ENCODE measurements around the gene CTBP2.

CTBP2 gene

DNA sequence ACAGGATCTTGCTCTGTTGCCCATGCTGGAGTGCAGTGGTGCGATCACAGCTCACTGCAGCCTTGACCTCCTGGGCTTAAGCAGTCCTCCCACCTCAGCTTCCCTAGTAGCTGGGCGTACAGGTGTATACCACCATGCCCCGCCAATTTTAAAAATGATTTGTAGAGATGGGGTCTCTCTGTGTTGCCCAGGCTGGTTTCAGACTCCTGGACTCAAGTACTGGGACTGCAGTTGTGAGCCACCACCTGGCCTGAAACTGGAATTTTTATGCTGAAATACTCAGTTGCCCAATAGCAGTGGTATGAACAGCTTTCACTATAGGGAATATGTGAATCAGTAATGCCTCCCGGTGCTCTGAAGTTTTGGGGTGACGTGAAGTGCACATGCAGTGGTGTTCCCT, 210.8 kb downstream of the CTBP2 start:
- TF ChIP-seq, protein P1, sequence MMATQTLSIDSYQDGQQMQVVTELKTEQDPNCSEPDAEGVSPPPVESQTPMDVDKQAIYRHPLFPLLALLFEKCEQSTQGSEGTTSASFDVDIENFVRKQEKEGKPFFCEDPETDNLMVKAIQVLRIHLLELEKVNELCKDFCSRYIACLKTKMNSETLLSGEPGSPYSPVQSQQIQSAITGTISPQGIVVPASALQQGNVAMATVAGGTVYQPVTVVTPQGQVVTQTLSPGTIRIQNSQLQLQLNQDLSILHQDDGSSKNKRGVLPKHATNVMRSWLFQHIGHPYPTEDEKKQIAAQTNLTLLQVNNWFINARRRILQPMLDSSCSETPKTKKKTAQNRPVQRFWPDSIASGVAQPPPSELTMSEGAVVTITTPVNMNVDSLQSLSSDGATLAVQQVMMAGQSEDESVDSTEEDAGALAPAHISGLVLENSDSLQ (IDR thresholded peaks at IDR 0.05), result no peak
- TF ChIP-seq ELF4 (IDR thresholded peaks at IDR 0.05), result no peak
- TF ChIP-seq LEF1 (IDR thresholded peaks at IDR 0.05; ENCODE audit: borderline replicate concordance), result no peak
- no peak for TF ChIP-seq ZNF384 (IDR thresholded peaks at IDR 0.05)
- TF ChIP-seq FOXM1 (IDR thresholded peaks at IDR 0.05; ENCODE audit: borderline replicate concordance), result no peak
- ChIA-PET CTCF (no interaction called here), POLR2A (no interaction called here)
- DNase-seq (ENCODE audit: extremely low spot score), result no peak

DNA sequence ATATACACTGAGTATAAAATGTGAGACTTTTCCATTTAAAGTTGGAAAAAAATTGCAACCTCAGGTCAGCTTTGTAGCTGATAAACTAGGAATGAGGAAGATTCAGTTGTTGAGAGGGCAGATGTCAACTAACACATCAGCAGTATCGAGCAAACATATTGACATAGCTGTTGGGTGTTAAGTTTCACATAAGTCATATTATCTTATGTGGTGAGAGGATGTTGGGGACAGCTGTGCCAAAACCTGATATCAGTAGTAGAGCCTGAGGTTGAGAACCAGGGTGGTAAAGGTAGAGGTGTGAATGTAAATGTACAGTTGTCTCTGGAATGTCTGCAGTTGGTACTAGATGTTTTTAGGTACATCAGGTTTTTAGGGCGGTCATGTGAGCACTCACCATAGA, 213.4 kb downstream of the CTBP2 start:
- ChIA-PET CTCF (interaction anchor here (0.5 kb wide), 1 partner anchor 201 kb away, joined by 6 read pairs; no protein-coding TSS in a partner anchor), POLR2A (no interaction called here)
- no peak for DNase-seq (ENCODE audit: extremely low spot score)
- no peak for TF ChIP-seq ZNF384 (IDR thresholded peaks at IDR 0.05)
- TF ChIP-seq NFRKB (IDR thresholded peaks at IDR 0.05), result no peak
- no peak for TF ChIP-seq FOXM1 (IDR thresholded peaks at IDR 0.05; ENCODE audit: borderline replicate concordance)
- TF ChIP-seq ELF4 (IDR thresholded peaks at IDR 0.05), result no peak
- TF ChIP-seq HDGF (IDR thresholded peaks at IDR 0.05; ENCODE audit: borderline replicate concordance), result no peak
- TF ChIP-seq FOXA1 (IDR thresholded peaks at IDR 0.05), result no peak
- TF ChIP-seq, protein P1 (IDR thresholded peaks at IDR 0.05), result no peak
- TF ChIP-seq TARDBP (IDR thresholded peaks at IDR 0.05), result no peak
- no peak for TF ChIP-seq BHLHE40 (IDR thresholded peaks at IDR 0.05; ENCODE audit: borderline replicate concordance)
- TF ChIP-seq L3MBTL2 (conservative IDR thresholded peaks at IDR 0.05), result no peak
- TF ChIP-seq CTBP1 (IDR thresholded peaks at IDR 0.05; ENCODE audit: borderline replicate concordance), result no peak
- TF ChIP-seq SUZ12 (IDR thresholded peaks at IDR 0.05), result no peak
- TF ChIP-seq SP1 (IDR thresholded peaks at IDR 0.05), result no peak
- TF ChIP-seq FOXK2 (IDR thresholded peaks at IDR 0.05), result no peak
- TF ChIP-seq ARNT (IDR thresholded peaks at IDR 0.05), result no peak

DNA sequence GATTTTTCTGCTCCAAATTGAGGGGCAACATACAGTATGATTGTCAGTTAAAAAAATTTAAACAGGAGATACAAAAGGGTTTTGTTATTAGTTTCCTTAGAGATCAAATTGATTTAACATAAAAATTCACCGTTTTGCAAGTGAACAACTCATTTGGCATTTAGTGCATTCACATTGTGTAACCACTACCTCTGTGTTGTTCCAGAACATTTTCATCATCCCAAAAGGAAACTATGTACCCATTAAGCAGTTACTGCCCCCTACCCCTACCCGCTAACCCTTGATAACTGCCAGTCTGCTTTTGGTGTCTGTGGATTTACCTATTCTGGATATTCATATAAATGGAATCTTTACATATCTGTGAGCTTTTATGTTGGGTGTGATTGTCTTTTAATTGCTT, 215.4 kb downstream of the CTBP2 start:
- TF ChIP-seq CTBP1 (IDR thresholded peaks at IDR 0.05; ENCODE audit: borderline replicate concordance) (no peak), ARNT (IDR thresholded peaks at IDR 0.05) (no peak), ELF4 (IDR thresholded peaks at IDR 0.05) (no peak), ZNF384 (IDR thresholded peaks at IDR 0.05) (no peak), FOXM1 (IDR thresholded peaks at IDR 0.05; ENCODE audit: borderline replicate concordance) (no peak), FOXA1 (IDR thresholded peaks at IDR 0.05) (no peak)
- POLR2A ChIA-PET, result no interaction called here

DNA sequence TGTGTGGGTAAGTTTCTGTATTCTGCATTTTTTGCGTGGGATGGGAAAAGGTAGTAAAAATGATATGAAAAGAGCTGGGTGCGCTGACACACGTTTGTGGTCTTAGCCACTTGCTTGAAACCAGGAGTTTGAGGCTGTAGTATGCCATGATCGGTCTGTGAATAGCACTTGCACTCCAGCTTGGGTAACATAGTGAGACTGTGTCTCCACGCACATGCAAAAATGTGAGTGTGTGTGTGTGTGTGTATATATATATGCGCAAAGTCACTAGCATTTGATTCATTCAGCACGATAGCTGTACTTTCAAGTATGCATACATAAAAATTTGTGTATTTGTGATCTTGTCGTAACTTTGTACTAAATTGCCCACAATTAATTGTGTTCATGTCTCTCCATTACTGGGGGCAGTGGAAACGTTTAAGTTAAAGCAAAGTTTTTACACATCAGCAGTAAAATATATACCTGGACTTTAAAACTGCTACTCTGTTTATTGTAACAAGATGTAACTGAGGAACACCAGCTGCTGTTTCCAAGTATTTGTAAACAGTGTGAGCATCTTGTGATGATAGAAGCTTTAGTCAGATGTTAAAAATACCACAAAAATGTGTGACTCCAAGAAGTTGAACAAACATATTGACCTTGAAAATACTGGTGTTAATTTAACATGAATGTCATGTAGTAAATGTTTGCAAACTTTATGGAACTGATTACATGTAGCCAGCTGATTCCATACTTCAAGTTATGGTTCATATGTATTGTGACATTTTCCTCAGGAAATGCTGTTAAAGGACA, 216.9 kb downstream of the CTBP2 start:
- no peak for DNase-seq (ENCODE audit: extremely low spot score)
- TF ChIP-seq ARNT (IDR thresholded peaks at IDR 0.05) (no peak), SUZ12 (IDR thresholded peaks at IDR 0.05) (no peak), TARDBP (IDR thresholded peaks at IDR 0.05) (no peak), FOXA1 (IDR thresholded peaks at IDR 0.05) (no peak), ZNF384 (IDR thresholded peaks at IDR 0.05) (no peak), L3MBTL2 (conservative IDR thresholded peaks at IDR 0.05) (no peak), ELF4 (IDR thresholded peaks at IDR 0.05) (no peak)
- TF ChIP-seq, protein P1 (IDR thresholded peaks at IDR 0.05), result no peak
- CTCF ChIA-PET, result interaction anchor here (0.7 kb wide), 1 partner anchor 534 kb away, joined by 3 read pairs; no protein-coding TSS in a partner anchor
- POLR2A ChIA-PET, result no interaction called here

More for the DNA sequence above, 215.4 kb downstream of the CTBP2 start:
- CTCF ChIA-PET, result no interaction called here
- DNase-seq (ENCODE audit: extremely low spot score), result no peak

DNA sequence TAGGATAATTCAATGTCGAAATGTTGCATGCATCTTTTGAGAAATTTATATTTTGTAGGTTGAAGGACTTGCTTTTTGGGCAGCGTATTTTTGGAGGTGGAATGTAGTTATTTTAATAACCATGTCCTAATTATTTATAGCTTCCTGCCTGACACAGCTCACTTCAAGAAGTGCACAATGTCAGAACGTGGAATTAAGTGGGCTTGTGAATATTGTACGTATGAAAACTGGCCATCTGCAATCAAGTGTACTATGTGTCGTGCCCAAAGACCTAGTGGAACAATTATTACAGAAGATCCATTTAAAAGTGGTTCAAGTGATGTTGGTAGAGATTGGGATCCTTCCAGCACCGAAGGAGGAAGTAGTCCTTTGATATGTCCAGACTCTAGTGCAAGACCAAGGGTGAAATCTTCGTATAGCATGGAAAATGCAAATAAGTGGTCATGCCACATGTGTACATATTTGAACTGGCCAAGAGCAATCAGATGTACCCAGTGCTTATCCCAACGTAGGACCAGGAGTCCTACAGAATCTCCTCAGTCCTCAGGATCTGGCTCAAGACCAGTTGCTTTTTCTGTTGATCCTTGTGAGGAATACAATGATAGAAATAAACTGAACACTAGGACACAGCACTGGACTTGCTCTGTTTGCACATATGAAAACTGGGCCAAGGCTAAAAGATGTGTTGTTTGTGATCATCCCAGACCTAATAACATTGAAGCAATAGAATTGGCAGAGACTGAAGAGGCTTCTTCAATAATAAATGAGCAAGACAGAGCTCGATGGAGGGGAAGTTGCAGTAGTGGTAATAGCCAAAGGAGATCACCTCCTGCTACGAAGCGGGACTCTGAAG, 217.8 kb downstream of the CTBP2 start:
- ChIA-PET CTCF (interaction anchor here (0.7 kb wide), 1 partner anchor 535 kb away, joined by 3 read pairs; no protein-coding TSS in a partner anchor), POLR2A (no interaction called here)
- TF ChIP-seq ELF4 (IDR thresholded peaks at IDR 0.05) (no peak), FOXK2 (IDR thresholded peaks at IDR 0.05) (no peak), FOXM1 (IDR thresholded peaks at IDR 0.05; ENCODE audit: borderline replicate concordance) (no peak), SP1 (IDR thresholded peaks at IDR 0.05) (no peak), HDGF (IDR thresholded peaks at IDR 0.05; ENCODE audit: borderline replicate concordance) (no peak), NFRKB (IDR thresholded peaks at IDR 0.05) (no peak), ARNT (IDR thresholded peaks at IDR 0.05) (no peak), ZNF384 (IDR thresholded peaks at IDR 0.05) (no peak), L3MBTL2 (conservative IDR thresholded peaks at IDR 0.05) (no peak), SUZ12 (IDR thresholded peaks at IDR 0.05) (no peak)
- TF ChIP-seq, protein P1 (IDR thresholded peaks at IDR 0.05), result no peak
- DNase-seq (ENCODE audit: extremely low spot score), result no peak
